A673 (cell line): ENCODE data around the gene MMP12. TPM values are rescaled to one million over a fixed set of nuclear protein-coding genes. Genes with fewer than 3 reads are reported as not detected.
"Not testable (repeated sequence)": the region's sequence is repeated elsewhere in the genome, so short reads cannot be mapped to it uniquely, and the experiment has no call there.

Source experiments
- BruUV-seq: library from RNA; stranded (reverse); fragments of 400-500 nt; replicated peaks from 2 replicates; lab custom pipeline; 2021; lab: Mats Ljungman, UMichigan
- CTCF ChIA-PET: fragments of 300-600 bp; sonication (Branson Sonifier 250); formaldehyde crosslinking; loops from one replicate; lab custom pipeline; 2022; ENCODE audit warnings: antibody characterized with exemption; lab: Charles Lee
- POLR2A ChIA-PET: fragments of 300-600 bp; sonication (Branson Sonifier 250); formaldehyde crosslinking; loops from one replicate; lab custom pipeline; 2022; ENCODE audit warnings: antibody characterized with exemption; ENCODE audit not compliant: low non-redundant PET; lab: Charles Lee
- DNase-seq: peaks from one replicate; pipeline ENCODE4 v3.0.0-alpha.2; 2015; ENCODE audit warnings: low spot score
- H3K27ac ChIP-seq: fragments of 200-600 bp; sonication (generic); 2 replicates; pipeline ENCODE4 v1.5.1; 2016; ENCODE audit warnings: mixed run types, low read depth, mild to moderate bottlenecking, mixed read lengths, antibody characterized with exemption, low read length; ENCODE audit not compliant: poor library complexity, severe bottlenecking
- H3K27me3 ChIP-seq: fragments of 200-600 bp; sonication (generic); replicated peaks from 2 replicates; pipeline ENCODE4 v1.6.1; 2017; ENCODE audit warnings: mixed run types, low read depth, mild to moderate bottlenecking, mixed read lengths, antibody characterized with exemption, low read length; ENCODE audit not compliant: insufficient read depth, poor library complexity
- H3K36me3 ChIP-seq: fragments of 200-600 bp; sonication (generic); 2 replicates; pipeline ENCODE4 v1.6.1; 2016; ENCODE audit warnings: mixed run types, mild to moderate bottlenecking, mixed read lengths, antibody characterized with exemption, low read length; ENCODE audit not compliant: insufficient read depth, poor library complexity, severe bottlenecking
- H3K4me1 ChIP-seq: fragments of 200-600 bp; sonication (generic); 2 replicates; pipeline ENCODE4 v1.6.1; 2017; ENCODE audit warnings: mixed run types, mild to moderate bottlenecking, mixed read lengths, antibody characterized with exemption, low read length; ENCODE audit not compliant: insufficient read depth, poor library complexity, severe bottlenecking
- H3K4me3 ChIP-seq: fragments of 200-600 bp; sonication (generic); 2 replicates; pipeline ENCODE4 v1.5.1; 2016; ENCODE audit warnings: low read depth, mixed run types, mild to moderate bottlenecking, mixed read lengths, low read length; ENCODE audit not compliant: poor library complexity, severe bottlenecking
- H3K9me3 ChIP-seq: fragments of 200-600 bp; sonication (generic); 2 replicates; pipeline ENCODE4 v1.6.1; 2016; ENCODE audit warnings: mixed run types, low read depth, mild to moderate bottlenecking, mixed read lengths, antibody characterized with exemption, low read length; ENCODE audit not compliant: poor library complexity, severe bottlenecking
- CTCF ChIP-seq: fragments of 300-800, 200-600 bp; sonication (generic); conservative IDR thresholded peaks from 2 replicates; pipeline ENCODE4 v1.5.1; 2017; ENCODE audit warnings: low read depth, mild to moderate bottlenecking, antibody characterized with exemption, low read length, moderate library complexity, mixed read lengths
- EZH2 ChIP-seq: fragments of 200-600 bp; sonication (generic); IDR thresholded peaks from 2 replicates; pipeline ENCODE4 v1.6.1; 2017; ENCODE audit warnings: borderline replicate concordance, low read depth, mild to moderate bottlenecking, mixed read lengths, antibody characterized with exemption, low read length; ENCODE audit not compliant: poor library complexity, severe bottlenecking
- intact Hi-C: fragments of 100-400 bp; cut with micrococcal nuclease; formaldehyde crosslinking; loops from one replicate; pipeline ENCODE4 v1.10.0; 2022; ENCODE audit not compliant: unreplicated experiment
- total RNA-seq: library from RNA; stranded (reverse); gene quantifications from 2 replicates; pipeline ENCODE4 v1.2.3, GENCODE V29; 2021

MMP12 gene
- total RNA-seq, 1 experiment from 2014 or later: 0.19 TPM

GRCh38 chr11:102912482-102912830 is 37.7 kb upstream of the MMP12 start:
- ChIA-PET POLR2A (no interaction called here), CTCF (no interaction called here)
- Histone ChIP-seq H3K4me3 (no peak overlapping the region), H3K9me3 (no peaks in the 10 kb centered on the region), H3K4me1 (peaks cover 33% of the 10 kb centered on the region), H3K36me3 (no peaks in the 10 kb centered on the region), H3K27me3 (no peaks in the 10 kb centered on the region), H3K27ac (peak overlapping the region; percentile 19)
- DNase-seq: no peak
- intact Hi-C loops: loop anchor here (5.0 kb wide), 1 partner anchor 100 kb away; no protein-coding TSS in a partner anchor
- TF ChIP-seq EZH2: no peak
- no TSS peak for BruUV-seq

- intact Hi-C loops: loop anchor here (5.0 kb wide), 1 partner anchor 100 kb away; no protein-coding TSS in a partner anchor
- Histone ChIP-seq H3K27me3 (no peaks in the 10 kb centered on the region), H3K9me3 (no peaks in the 10 kb centered on the region), H3K4me3 (no peak overlapping the region), H3K4me1 (peaks cover 33% of the 10 kb centered on the region), H3K36me3 (no peaks in the 10 kb centered on the region), H3K27ac (no peak overlapping the region)
- CTCF ChIA-PET: interaction anchor here (1.3 kb wide), 1 partner anchor 30 kb away, joined by 3 read pairs; no protein-coding TSS in a partner anchor
- BruUV-seq: no TSS peak
- POLR2A ChIA-PET: interaction anchor here (0.6 kb wide), 1 partner anchor 38 kb away, joined by 17 read pairs; no protein-coding TSS in a partner anchor
- no peak for DNase-seq
- TF ChIP-seq CTCF (no peak), EZH2 (no peak)
Measured at GRCh38 chr11:102911758-102912481, 37.1 kb upstream of the MMP12 start.

GRCh38 chr11:102905848-102906247 is 31.1 kb upstream of the MMP12 start:
- POLR2A ChIA-PET, intact Hi-C loops, CTCF ChIA-PET, H3K36me3 ChIP-seq, H3K4me1 ChIP-seq, DNase-seq, H3K9me3 ChIP-seq, BruUV-seq, H3K4me3 ChIP-seq, H3K27me3 ChIP-seq, H3K27ac ChIP-seq: not testable (repeated sequence)

- intact Hi-C loops, H3K27ac ChIP-seq, H3K36me3 ChIP-seq, H3K4me1 ChIP-seq, POLR2A ChIA-PET, BruUV-seq, H3K4me3 ChIP-seq, DNase-seq, CTCF ChIA-PET, H3K9me3 ChIP-seq, H3K27me3 ChIP-seq: not testable (repeated sequence)
Measured at GRCh38 chr11:102903895-102904294, 29.1 kb upstream of the MMP12 start.
